HCT116 (cell line): Measurements from ENCODE around the gene APBB3. TPM values are rescaled to one million over a fixed set of nuclear protein-coding genes. Genes with fewer than 3 reads are reported as not detected.
A peak's percentile ranks its signal among the peaks of the same experiment; 100 is the strongest.
"Not testable (repeated sequence)": the region's sequence is repeated elsewhere in the genome, so short reads cannot be mapped to it uniquely, and the experiment has no call there.

Experiments
- ATAC-seq: fragments of 200-7000 bp; cut with Tn5 transposase; 2 replicates; pipeline ENCODE4 v1.9.1; 2020; ENCODE audit warnings: mild to moderate bottlenecking, moderate library complexity
- BruUV-seq: library from RNA; stranded (reverse); fragments of 400-500 nt; replicated peaks from 2 replicates; lab custom pipeline; 2021; lab: Mats Ljungman, UMichigan
- CTCF ChIA-PET: fragments of 300-600 bp; sonication (Branson Sonifier 250); formaldehyde crosslinking; loops from one replicate; lab custom pipeline; 2021; ENCODE audit warnings: antibody characterized with exemption; lab: Charles Lee
- POLR2A ChIA-PET: fragments of 300-600, 350-600 bp; sonication (Branson Sonifier 250); formaldehyde crosslinking; loops from one replicate; lab custom pipeline; 2021; ENCODE audit warnings: antibody characterized with exemption; lab: Charles Lee
- RAD21 ChIA-PET, 2 experiments: fragments of 300-600 bp; sonication (Branson Sonifier 250); formaldehyde crosslinking; loops; one replicate each; lab custom pipeline; 2023; ENCODE audit warnings: low total read pairs in 2 of 2; ENCODE audit not compliant: uncharacterized antibody in 2 of 2, unreplicated experiment in 2 of 2, low non-redundant PET in 1 of 2; lab: Charles Lee
- DNase-seq: peaks from one replicate; pipeline ENCODE4 v3.0.0-alpha.2; 2010; ENCODE audit warnings: low read depth, low spot score
- H2AFZ ChIP-seq: fragments of 200-600 bp; shearing (Covaris generic), sonication (generic); 2 replicates; pipeline ENCODE4 v1.6.1; 2017; ENCODE audit warnings: low read depth, mixed run types, mixed read lengths, antibody characterized with exemption, low read length; ENCODE audit not compliant: poor library complexity, severe bottlenecking
- H3K27ac ChIP-seq: 2 replicates; pipeline ENCODE4 v1.5.1; 2012; ENCODE audit warnings: low read depth, low read length
- H3K27me3 ChIP-seq: fragments of 200-600 bp; sonication (generic); 2 replicates; pipeline ENCODE4 v1.6.1; 2016; ENCODE audit warnings: mixed run types, low read length, mixed read lengths; ENCODE audit not compliant: insufficient read depth
- H3K36me3 ChIP-seq, 2 experiments: fragments of 200-500 bp in 1 of 2; fragments of 200-600 bp in 1 of 2; sonication (Bioruptor generic) in 1 of 2; sonication (generic) in 1 of 2; 2 replicates each; pipeline versions ENCODE4 v1.5.1 to v1.6.1; 2014 to 2016; ENCODE audit warnings: low read length in 2 of 2, inconsistent platforms in 1 of 2, mixed read lengths in 1 of 2, mixed run types in 1 of 2; ENCODE audit not compliant: insufficient read depth in 2 of 2, control insufficient read depth in 1 of 2
- H3K4me1 ChIP-seq, 2 experiments: fragments of 200-600 bp in 1 of 2; sonication (generic) in 1 of 2; 2 replicates each; pipeline versions ENCODE4 v1.5.1 to v1.6.1; 2012 to 2017; ENCODE audit warnings: low read length in 2 of 2, inconsistent platforms in 1 of 2, mild to moderate bottlenecking in 1 of 2, mixed read lengths in 1 of 2, mixed run types in 1 of 2, moderate library complexity in 1 of 2; ENCODE audit not compliant: insufficient read depth in 2 of 2, control insufficient read depth in 1 of 2
- H3K4me2 ChIP-seq: fragments of 200-600 bp; sonication (generic); 2 replicates; pipeline ENCODE4 v1.6.1; 2017; ENCODE audit warnings: mixed run types, low read length, mixed read lengths
- H3K4me3 ChIP-seq, 2 experiments: fragments of 200-600 bp in 1 of 2; sonication (generic) in 1 of 2; replicated peaks in 1 of 2; 2 replicates each; pipeline ENCODE4 v1.5.1; 2011 to 2016; ENCODE audit warnings: low read length in 2 of 2, control low read depth in 1 of 2, low read depth in 1 of 2, mild to moderate bottlenecking in 1 of 2, mixed read lengths in 1 of 2, mixed run types in 1 of 2
- H3K79me2 ChIP-seq: fragments of 200-600 bp; sonication (generic); 2 replicates; pipeline ENCODE4 v1.6.1; 2017; ENCODE audit warnings: mild to moderate bottlenecking, mixed run types, low read length, moderate library complexity, mixed read lengths; ENCODE audit not compliant: insufficient read depth
- H3K9ac ChIP-seq: fragments of 200-600 bp; sonication (generic); 2 replicates; pipeline ENCODE4 v1.6.1; 2016; ENCODE audit warnings: low read length, mixed read lengths
- H3K9me2 ChIP-seq: fragments of 200-600 bp; sonication (generic), shearing (Covaris generic); 2 replicates; pipeline ENCODE4 v1.6.1; 2017; ENCODE audit warnings: mixed run types, mild to moderate bottlenecking, moderate library complexity; ENCODE audit not compliant: insufficient read depth
- H3K9me3 ChIP-seq, 2 experiments: fragments of 200-500 bp in 1 of 2; fragments of 200-600 bp in 1 of 2; sonication (Bioruptor generic) in 1 of 2; sonication (generic) in 1 of 2; 2 replicates each; pipeline ENCODE4 v1.6.1; 2014 to 2017; ENCODE audit warnings: low read length in 2 of 2, mixed read lengths in 2 of 2, inconsistent platforms in 1 of 2, low read depth in 1 of 2, mild to moderate bottlenecking in 1 of 2, mixed run types in 1 of 2, moderate library complexity in 1 of 2; ENCODE audit not compliant: control insufficient read depth in 1 of 2, insufficient read depth in 1 of 2
- H4K20me1 ChIP-seq: fragments of 200-600 bp; sonication (generic), shearing (Covaris generic); 2 replicates; pipeline ENCODE4 v1.6.1; 2017; ENCODE audit warnings: mixed run types, mild to moderate bottlenecking, moderate library complexity; ENCODE audit not compliant: insufficient read depth
- CTCF ChIP-seq, 3 experiments: fragments of 200-600 bp in 1 of 3; sonication (generic) in 1 of 3; IDR thresholded peaks in 2 of 3; conservative IDR thresholded peaks in 1 of 3; 2 replicates each; pipeline ENCODE4 v1.5.1; 2012 to 2017; ENCODE audit warnings: low read depth in 2 of 3, low read length in 2 of 3, antibody characterized with exemption in 1 of 3, borderline replicate concordance in 1 of 3, control low read depth in 1 of 3, mild to moderate bottlenecking in 1 of 3, mixed read lengths in 1 of 3, mixed run types in 1 of 3, moderate library complexity in 1 of 3; ENCODE audit not compliant: insufficient read depth in 1 of 3
- EZH2phosphoT487 ChIP-seq: fragments of 200-600 bp; IDR thresholded peaks from 2 replicates; pipeline ENCODE4 v1.6.1; 2018; ENCODE audit warnings: antibody characterized with exemption, borderline replicate concordance
- POLR2A ChIP-seq: IDR thresholded peaks from 2 replicates; pipeline ENCODE4 v1.7.0; 2011; ENCODE audit warnings: borderline replicate concordance; ENCODE audit not compliant: insufficient read depth, insufficient read length; ENCODE audit errors: extremely low read depth
- YY1 ChIP-seq: IDR thresholded peaks from 2 replicates; pipeline ENCODE4 v1.6.1; 2011; ENCODE audit warnings: low read length, low read depth, moderate library complexity, mild to moderate bottlenecking; ENCODE audit not compliant: insufficient replicate concordance; ENCODE audit errors: extremely low read depth
- ZBTB33 ChIP-seq: IDR thresholded peaks from 2 replicates; pipeline ENCODE4 v1.6.1; 2011; ENCODE audit warnings: mild to moderate bottlenecking, low read length, moderate library complexity; ENCODE audit not compliant: insufficient replicate concordance; ENCODE audit errors: extremely low read depth
- ZFX ChIP-seq: fragments of 450-650 bp; IDR thresholded peaks from 2 replicates; pipeline ENCODE4 v1.6.1; 2017
- intact Hi-C: fragments of 100-400 bp; cut with micrococcal nuclease; formaldehyde crosslinking; loops from 2 replicates; pipeline ENCODE4 v1.10.0; 2022
- total RNA-seq: library from RNA; stranded (reverse); gene quantifications from one replicate; pipeline ENCODE4 v1.2.1, GENCODE V29; 2021; ENCODE audit not compliant: unreplicated experiment
- TF ChIP-seq, protein P1 (sequence below): IDR thresholded peaks from 2 replicates; pipeline ENCODE4 v1.6.1; 2012; ENCODE audit warnings: low read depth

Gene APBB3
- total RNA-seq, 1 experiment from 2014 or later: 28.4 TPM

DNA sequence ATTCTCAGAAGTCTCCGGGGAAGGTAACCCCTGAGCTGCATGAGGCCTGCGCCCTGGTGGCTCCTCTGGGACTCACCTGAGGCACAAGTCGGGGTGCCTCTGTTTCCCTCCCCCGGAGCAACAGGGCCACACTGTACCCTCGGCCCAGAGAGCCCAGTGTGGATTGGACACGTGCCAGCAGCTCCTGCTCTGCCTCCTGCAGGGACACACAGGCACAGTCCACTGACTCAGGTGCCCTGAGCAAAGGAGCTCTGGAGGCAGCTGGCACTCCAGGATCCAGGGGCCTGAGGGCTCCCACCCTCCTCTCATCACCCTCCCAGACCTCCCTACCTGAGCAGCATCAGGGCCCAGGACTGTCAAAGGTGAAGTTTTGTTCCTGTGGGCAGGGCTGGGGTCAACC lies 29.8 kb upstream of the APBB3 start:
- ChIA-PET CTCF (no interaction called here), POLR2A (no interaction called here), RAD21 (no interaction called here)
- TF ChIP-seq ZBTB33 (no peak), POLR2A (no peak), CTCF (IDR thresholded peaks at IDR 0.05 in 2 of 3, conservative IDR thresholded peaks at IDR 0.05 in 1 of 3; ENCODE audit: borderline replicate concordance in 1 of 3, insufficient read depth in 1 of 3, low read depth in 2 of 3, low read length in 2 of 3) (no peak), YY1 (no peak), ZFX (no peak), EZH2phosphoT487 (no peak)
- TF ChIP-seq, protein P1, sequence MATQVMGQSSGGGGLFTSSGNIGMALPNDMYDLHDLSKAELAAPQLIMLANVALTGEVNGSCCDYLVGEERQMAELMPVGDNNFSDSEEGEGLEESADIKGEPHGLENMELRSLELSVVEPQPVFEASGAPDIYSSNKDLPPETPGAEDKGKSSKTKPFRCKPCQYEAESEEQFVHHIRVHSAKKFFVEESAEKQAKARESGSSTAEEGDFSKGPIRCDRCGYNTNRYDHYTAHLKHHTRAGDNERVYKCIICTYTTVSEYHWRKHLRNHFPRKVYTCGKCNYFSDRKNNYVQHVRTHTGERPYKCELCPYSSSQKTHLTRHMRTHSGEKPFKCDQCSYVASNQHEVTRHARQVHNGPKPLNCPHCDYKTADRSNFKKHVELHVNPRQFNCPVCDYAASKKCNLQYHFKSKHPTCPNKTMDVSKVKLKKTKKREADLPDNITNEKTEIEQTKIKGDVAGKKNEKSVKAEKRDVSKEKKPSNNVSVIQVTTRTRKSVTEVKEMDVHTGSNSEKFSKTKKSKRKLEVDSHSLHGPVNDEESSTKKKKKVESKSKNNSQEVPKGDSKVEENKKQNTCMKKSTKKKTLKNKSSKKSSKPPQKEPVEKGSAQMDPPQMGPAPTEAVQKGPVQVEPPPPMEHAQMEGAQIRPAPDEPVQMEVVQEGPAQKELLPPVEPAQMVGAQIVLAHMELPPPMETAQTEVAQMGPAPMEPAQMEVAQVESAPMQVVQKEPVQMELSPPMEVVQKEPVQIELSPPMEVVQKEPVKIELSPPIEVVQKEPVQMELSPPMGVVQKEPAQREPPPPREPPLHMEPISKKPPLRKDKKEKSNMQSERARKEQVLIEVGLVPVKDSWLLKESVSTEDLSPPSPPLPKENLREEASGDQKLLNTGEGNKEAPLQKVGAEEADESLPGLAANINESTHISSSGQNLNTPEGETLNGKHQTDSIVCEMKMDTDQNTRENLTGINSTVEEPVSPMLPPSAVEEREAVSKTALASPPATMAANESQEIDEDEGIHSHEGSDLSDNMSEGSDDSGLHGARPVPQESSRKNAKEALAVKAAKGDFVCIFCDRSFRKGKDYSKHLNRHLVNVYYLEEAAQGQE: no peak
- ATAC-seq (peak; percentile 38; the same call in 1 of the 2 replicates), DNase-seq (no peak)
- Histone ChIP-seq H3K9me3 (no peaks in the 10 kb centered on the region), H3K4me3 (no peak overlapping the region), H3K4me1 (no peaks in the 10 kb centered on the region; a peak in 1 of 4 replicates), H3K36me3 (no peaks in the 10 kb centered on the region), H2AFZ (no peak overlapping the region), H3K27me3 (no peaks in the 10 kb centered on the region), H3K9me2 (no peaks in the 10 kb centered on the region), H3K79me2 (no peaks in the 10 kb centered on the region), H3K27ac (no peak overlapping the region), H3K9ac (no peak overlapping the region), H4K20me1 (no peaks in the 10 kb centered on the region), H3K4me2 (no peak overlapping the region)
- intact Hi-C loops: no loop called here
- no TSS peak for BruUV-seq

GRCh38 chr5:140593070-140593469 lies 28.7 kb upstream of the APBB3 start:
- H3K9ac ChIP-seq, H3K9me3 ChIP-seq, H4K20me1 ChIP-seq, ATAC-seq, RAD21 ChIA-PET, CTCF ChIA-PET, BruUV-seq, POLR2A ChIA-PET, H2AFZ ChIP-seq, intact Hi-C loops, H3K27me3 ChIP-seq, H3K4me1 ChIP-seq, H3K27ac ChIP-seq, H3K4me2 ChIP-seq, H3K4me3 ChIP-seq, H3K9me2 ChIP-seq, DNase-seq, H3K79me2 ChIP-seq, H3K36me3 ChIP-seq: not testable (repeated sequence)
